ENCODE data around the gene STK32B. TPM values are rescaled to one million over a fixed set of nuclear protein-coding genes. Genes with fewer than 3 reads are reported as not detected.

Gene STK32B
- total RNA-seq, 2 experiments from 2014 or later: not detected

GRCh38 chr4:5033281-5033841, 17.9 kb upstream of the STK32B start:
- Mint-ChIP-seq H3K27ac (no peak overlapping the region), H3K27me3 (peaks cover 6% of the 10 kb centered on the region), H3K4me1 (ENCODE audit: low read depth) (no peaks in the 10 kb centered on the region), H3K9me3 (no peaks in the 10 kb centered on the region), H3K36me3 (no peaks in the 10 kb centered on the region), H3K4me3 (no peak overlapping the region)
- intact Hi-C loops (cut with micrococcal nuclease): no loop called here
- no peak for DNase-seq
- CTCF ChIA-PET: no interaction called here
- POLR2A ChIA-PET: no interaction called here

- Mint-ChIP-seq H3K36me3 (no peaks in the 10 kb centered on the region), H3K4me3 (no peak overlapping the region), H3K27me3 (peaks cover 5% of the 10 kb centered on the region), H3K9me3 (no peaks in the 10 kb centered on the region), H3K27ac (no peak overlapping the region), H3K4me1 (ENCODE audit: low read depth) (no peaks in the 10 kb centered on the region)
- ChIA-PET POLR2A (no interaction called here), CTCF (no interaction called here)
- intact Hi-C loops (cut with micrococcal nuclease): no loop called here
- no peak for DNase-seq
Measured at GRCh38 chr4:5034206-5034605, 17.1 kb upstream of the STK32B start.

- intact Hi-C loops (cut with micrococcal nuclease): no loop called here
- no peaks in the 10 kb centered on the region for H3K36me3 Mint-ChIP-seq
- no peak for DNase-seq
- no peak overlapping the region for H3K27ac Mint-ChIP-seq
- H3K9me3 Mint-ChIP-seq: no peaks in the 10 kb centered on the region
- ChIA-PET CTCF (no interaction called here), POLR2A (interaction anchor here (0.6 kb wide), 1 partner anchor 318 kb away, joined by 5 read pairs; no protein-coding TSS in a partner anchor)
- H3K27me3 Mint-ChIP-seq: peaks cover 10% of the 10 kb centered on the region
- H3K4me3 Mint-ChIP-seq: no peak overlapping the region
- no peaks in the 10 kb centered on the region for H3K4me1 Mint-ChIP-seq (ENCODE audit: low read depth)
Measured at GRCh38 chr4:5036239-5036638, 15.0 kb upstream of the STK32B start.

GRCh38 chr4:5037553-5038551, 13.4 kb upstream of the STK32B start:
- Mint-ChIP-seq H3K4me1 (ENCODE audit: low read depth) (no peaks in the 10 kb centered on the region), H3K27me3 (peaks cover 10% of the 10 kb centered on the region), H3K9me3 (no peaks in the 10 kb centered on the region), H3K4me3 (no peak overlapping the region), H3K27ac (no peak overlapping the region), H3K36me3 (no peaks in the 10 kb centered on the region)
- intact Hi-C loops (cut with micrococcal nuclease): no loop called here
- CTCF ChIA-PET: interaction anchor here (0.6 kb wide), 1 partner anchor 550 kb away, joined by 3 read pairs; no protein-coding TSS in a partner anchor
- POLR2A ChIA-PET: no interaction called here
- no peak for DNase-seq

- POLR2A ChIA-PET: no interaction called here
- no peaks in the 10 kb centered on the region for H3K36me3 Mint-ChIP-seq
Measured at GRCh38 chr4:5039800-5040199, 11.5 kb upstream of the STK32B start.

GRCh38 chr4:5040856-5041620, 10.2 kb upstream of the STK32B start:
- Mint-ChIP-seq H3K36me3 (no peaks in the 10 kb centered on the region), H3K4me3 (no peak overlapping the region), H3K27me3 (peaks cover 25% of the 10 kb centered on the region), H3K4me1 (ENCODE audit: low read depth) (no peaks in the 10 kb centered on the region), H3K27ac (no peak overlapping the region), H3K9me3 (no peaks in the 10 kb centered on the region)
- no peak for DNase-seq
- POLR2A ChIA-PET: no interaction called here
- CTCF ChIA-PET: no interaction called here
- intact Hi-C loops (cut with micrococcal nuclease): no loop called here

More at GRCh38 chr4:5039800-5040199, 11.5 kb upstream of the STK32B start:
- peaks cover 17% of the 10 kb centered on the region for H3K27me3 Mint-ChIP-seq
- DNase-seq: no peak
- CTCF ChIA-PET: no interaction called here
- no peaks in the 10 kb centered on the region for H3K4me1 Mint-ChIP-seq (ENCODE audit: low read depth)
- no peak overlapping the region for H3K27ac Mint-ChIP-seq
- H3K9me3 Mint-ChIP-seq: no peaks in the 10 kb centered on the region
- H3K4me3 Mint-ChIP-seq: no peak overlapping the region
- intact Hi-C loops (cut with micrococcal nuclease): no loop called here

GRCh38 chr4:5041699-5042098, 9.6 kb upstream of the STK32B start:
- no peak for DNase-seq
- ChIA-PET CTCF (no interaction called here), POLR2A (no interaction called here)
- no peaks in the 10 kb centered on the region for H3K4me1 Mint-ChIP-seq (ENCODE audit: low read depth)
- intact Hi-C loops (cut with micrococcal nuclease): no loop called here
- no peak overlapping the region for H3K4me3 Mint-ChIP-seq
- no peaks in the 10 kb centered on the region for H3K9me3 Mint-ChIP-seq
- peaks cover 28% of the 10 kb centered on the region for H3K27me3 Mint-ChIP-seq
- no peak overlapping the region for H3K27ac Mint-ChIP-seq
- H3K36me3 Mint-ChIP-seq: no peaks in the 10 kb centered on the region

GRCh38 chr4:5043579-5043978, 7.7 kb upstream of the STK32B start:
- intact Hi-C loops (cut with micrococcal nuclease): no loop called here
- ChIA-PET CTCF (no interaction called here), POLR2A (no interaction called here)
- Mint-ChIP-seq H3K4me1 (ENCODE audit: low read depth) (no peaks in the 10 kb centered on the region), H3K36me3 (no peaks in the 10 kb centered on the region), H3K27me3 (peaks cover 35% of the 10 kb centered on the region), H3K9me3 (no peaks in the 10 kb centered on the region), H3K4me3 (no peak overlapping the region), H3K27ac (no peak overlapping the region)
- no peak for DNase-seq

GRCh38 chr4:5044341-5044740, 6.9 kb upstream of the STK32B start:
- Mint-ChIP-seq H3K27me3 (peaks cover 40% of the 10 kb centered on the region), H3K27ac (no peak overlapping the region), H3K36me3 (no peaks in the 10 kb centered on the region), H3K9me3 (no peaks in the 10 kb centered on the region), H3K4me1 (ENCODE audit: low read depth) (no peaks in the 10 kb centered on the region), H3K4me3 (no peak overlapping the region)
- ChIA-PET CTCF (no interaction called here), POLR2A (no interaction called here)
- no peak for DNase-seq
- intact Hi-C loops (cut with micrococcal nuclease): no loop called here

GRCh38 chr4:5045097-5045496, 6.2 kb upstream of the STK32B start:
- H3K9me3 Mint-ChIP-seq: no peaks in the 10 kb centered on the region
- intact Hi-C loops (cut with micrococcal nuclease): no loop called here
- no peaks in the 10 kb centered on the region for H3K36me3 Mint-ChIP-seq
- peaks cover 42% of the 10 kb centered on the region for H3K27me3 Mint-ChIP-seq
- CTCF ChIA-PET: no interaction called here
- no peak overlapping the region for H3K27ac Mint-ChIP-seq
- H3K4me1 Mint-ChIP-seq (ENCODE audit: low read depth): no peaks in the 10 kb centered on the region
- DNase-seq: no peak
- no peak overlapping the region for H3K4me3 Mint-ChIP-seq
- POLR2A ChIA-PET: no interaction called here

- intact Hi-C loops (cut with micrococcal nuclease): no loop called here
- peaks cover 5% of the 10 kb centered on the region for H3K4me1 Mint-ChIP-seq (ENCODE audit: low read depth)
- H3K27ac Mint-ChIP-seq: no peak overlapping the region
- H3K36me3 Mint-ChIP-seq: no peaks in the 10 kb centered on the region
- no peaks in the 10 kb centered on the region for H3K9me3 Mint-ChIP-seq
- no peak for DNase-seq
- H3K4me3 Mint-ChIP-seq: no peak overlapping the region
- H3K27me3 Mint-ChIP-seq: peaks cover 65% of the 10 kb centered on the region
- ChIA-PET POLR2A (no interaction called here), CTCF (no interaction called here)
Measured at GRCh38 chr4:5048721-5049120, 2.6 kb upstream of the STK32B start.

GRCh38 chr4:5050520-5051277, 581 bp upstream of the STK32B start:
- H3K27me3 Mint-ChIP-seq: peaks cover 51% of the 10 kb centered on the region
- no peaks in the 10 kb centered on the region for H3K36me3 Mint-ChIP-seq
- peak; percentile 43 for DNase-seq

More at GRCh38 chr4:5050520-5051277, 581 bp upstream of the STK32B start:
- no peak overlapping the region for H3K27ac Mint-ChIP-seq
- H3K9me3 Mint-ChIP-seq: no peaks in the 10 kb centered on the region
- intact Hi-C loops (cut with micrococcal nuclease): loop anchor here (2.0 kb wide), 1 partner anchor 762 kb away; no protein-coding TSS in a partner anchor
- H3K4me1 Mint-ChIP-seq (ENCODE audit: low read depth): peaks cover 5% of the 10 kb centered on the region
- H3K4me3 Mint-ChIP-seq: peak overlapping the region; percentile 42
- CTCF ChIA-PET: interaction anchor here (0.5 to 1.4 kb wide), 4 partner anchors 408 to 762 kb away, joined by 3 to 4 read pairs (median 3); no protein-coding TSS in a partner anchor
- POLR2A ChIA-PET: no interaction called here

Data from activated CD4-positive, alpha-beta memory T cell treated with anti-CD3 and anti-CD28 coated beads for 36 hours (primary cell).